Epithelial cell of proximal tubule (primary cell): ENCODE measurements around the gene FSCN2. TPM values are rescaled to one million over a fixed set of nuclear protein-coding genes. Genes with fewer than 3 reads are reported as not detected.
A peak's percentile ranks its signal among the peaks of the same experiment; 100 is the strongest.

Experiments
- DNase-seq: peaks from one replicate; pipeline ENCODE4 v3.0.0-alpha.2; 2011; ENCODE audit warnings: low read depth
- H3K4me3 ChIP-seq: 2 replicates; pipeline ENCODE4 v1.5.1; 2011; ENCODE audit warnings: low read depth, mild to moderate bottlenecking, low read length
- total RNA-seq: library from RNA; depleted of rRNA; stranded (reverse); fragments of >200 nt; gene quantifications from 2 replicates; pipeline ENCODE4 v1.2.3, GENCODE V29; 2015
- TF ChIP-seq, protein P1 (sequence below): conservative IDR thresholded peaks from 2 replicates; pipeline ENCODE4 v1.5.1; 2012; ENCODE audit warnings: low read depth, mild to moderate bottlenecking, low read length

The FSCN2 gene
- total RNA-seq, 1 donor from 2014 or later = not detected

DNA sequence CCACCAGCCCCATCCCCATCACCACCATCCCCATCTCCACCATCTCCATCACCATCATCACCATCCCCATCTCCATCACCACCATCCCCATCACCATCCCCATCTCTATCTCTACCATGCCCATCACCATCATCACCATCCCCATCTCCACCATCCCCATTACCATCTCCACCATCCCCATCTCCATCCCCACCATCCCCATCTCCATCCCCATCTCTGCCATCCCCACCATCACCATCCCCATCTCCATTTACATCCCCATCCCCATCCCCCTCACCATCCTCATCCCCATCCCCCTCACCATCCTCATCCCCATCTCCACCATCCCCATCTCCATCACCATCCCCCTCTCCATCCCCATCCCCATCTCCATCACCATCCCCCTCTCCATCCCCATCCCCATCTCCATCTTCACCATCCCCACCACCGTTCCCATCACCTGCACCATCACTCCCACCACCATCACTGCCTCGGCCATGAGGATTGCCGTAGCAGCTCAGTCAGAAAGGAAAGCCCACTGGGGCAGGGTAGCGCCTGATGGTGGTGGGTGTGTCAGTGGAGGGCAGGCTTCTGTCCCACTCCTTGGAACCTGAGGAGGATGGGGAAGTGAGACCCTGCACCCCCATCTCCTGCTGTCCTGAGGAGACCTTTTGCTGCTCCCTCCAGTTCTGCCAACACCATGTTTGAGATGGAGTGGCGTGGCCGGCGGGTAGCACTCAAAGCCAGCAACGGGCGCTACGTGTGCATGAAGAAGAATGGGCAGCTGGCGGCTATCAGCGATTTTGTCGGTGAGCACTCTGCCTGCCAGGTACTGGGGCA, 7.5 kb downstream of the FSCN2 start:
- TF ChIP-seq, protein P1, sequence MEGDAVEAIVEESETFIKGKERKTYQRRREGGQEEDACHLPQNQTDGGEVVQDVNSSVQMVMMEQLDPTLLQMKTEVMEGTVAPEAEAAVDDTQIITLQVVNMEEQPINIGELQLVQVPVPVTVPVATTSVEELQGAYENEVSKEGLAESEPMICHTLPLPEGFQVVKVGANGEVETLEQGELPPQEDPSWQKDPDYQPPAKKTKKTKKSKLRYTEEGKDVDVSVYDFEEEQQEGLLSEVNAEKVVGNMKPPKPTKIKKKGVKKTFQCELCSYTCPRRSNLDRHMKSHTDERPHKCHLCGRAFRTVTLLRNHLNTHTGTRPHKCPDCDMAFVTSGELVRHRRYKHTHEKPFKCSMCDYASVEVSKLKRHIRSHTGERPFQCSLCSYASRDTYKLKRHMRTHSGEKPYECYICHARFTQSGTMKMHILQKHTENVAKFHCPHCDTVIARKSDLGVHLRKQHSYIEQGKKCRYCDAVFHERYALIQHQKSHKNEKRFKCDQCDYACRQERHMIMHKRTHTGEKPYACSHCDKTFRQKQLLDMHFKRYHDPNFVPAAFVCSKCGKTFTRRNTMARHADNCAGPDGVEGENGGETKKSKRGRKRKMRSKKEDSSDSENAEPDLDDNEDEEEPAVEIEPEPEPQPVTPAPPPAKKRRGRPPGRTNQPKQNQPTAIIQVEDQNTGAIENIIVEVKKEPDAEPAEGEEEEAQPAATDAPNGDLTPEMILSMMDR = no peak
- no peak overlapping the region for H3K4me3 ChIP-seq
- no peak for DNase-seq

DNA sequence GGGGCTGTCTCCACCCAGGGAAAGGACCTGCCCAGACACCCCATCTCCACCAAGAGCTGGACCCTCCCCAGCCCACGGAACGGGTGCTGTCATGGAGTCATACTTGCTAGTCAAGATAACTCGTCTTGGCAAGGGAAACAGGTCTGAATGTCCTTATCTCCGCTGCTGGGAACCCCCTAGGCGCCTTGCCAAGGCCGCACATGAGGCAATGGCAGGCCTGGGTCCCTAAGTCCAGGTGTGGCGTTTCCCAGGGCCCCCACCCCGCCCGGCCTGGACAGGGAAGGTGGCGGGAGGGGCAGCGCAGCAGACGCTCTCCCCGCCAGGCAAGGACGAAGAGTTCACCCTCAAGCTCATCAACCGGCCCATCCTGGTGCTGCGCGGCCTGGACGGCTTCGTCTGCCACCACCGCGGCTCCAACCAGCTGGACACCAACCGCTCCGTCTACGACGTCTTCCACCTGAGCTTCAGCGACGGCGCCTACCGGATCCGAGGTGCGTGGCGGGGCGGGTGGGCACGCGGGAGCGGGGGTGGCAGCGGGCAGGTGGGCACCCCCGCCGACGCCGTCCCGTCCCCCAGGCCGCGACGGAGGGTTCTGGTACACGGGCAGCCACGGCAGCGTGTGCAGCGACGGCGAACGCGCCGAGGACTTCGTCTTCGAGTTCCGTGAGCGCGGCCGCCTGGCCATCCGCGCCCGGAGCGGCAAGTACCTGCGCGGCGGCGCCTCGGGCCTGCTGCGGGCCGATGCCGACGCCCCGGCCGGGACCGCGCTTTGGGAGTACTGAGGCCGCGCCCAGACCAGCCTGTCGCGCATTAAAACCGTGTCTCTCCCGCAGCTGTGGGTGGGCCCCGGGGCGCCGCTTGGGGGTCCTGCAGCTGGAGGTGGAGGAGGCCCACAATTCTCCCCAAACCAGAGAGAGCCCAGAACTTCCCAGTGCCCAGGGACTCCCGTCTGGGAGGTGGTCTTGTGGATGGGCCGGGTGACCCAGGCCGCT, 8.4 kb downstream of the FSCN2 start:
- DNase-seq = no peak
- TF ChIP-seq, protein P1 = no peak
- H3K4me3 ChIP-seq = no peak overlapping the region

DNA sequence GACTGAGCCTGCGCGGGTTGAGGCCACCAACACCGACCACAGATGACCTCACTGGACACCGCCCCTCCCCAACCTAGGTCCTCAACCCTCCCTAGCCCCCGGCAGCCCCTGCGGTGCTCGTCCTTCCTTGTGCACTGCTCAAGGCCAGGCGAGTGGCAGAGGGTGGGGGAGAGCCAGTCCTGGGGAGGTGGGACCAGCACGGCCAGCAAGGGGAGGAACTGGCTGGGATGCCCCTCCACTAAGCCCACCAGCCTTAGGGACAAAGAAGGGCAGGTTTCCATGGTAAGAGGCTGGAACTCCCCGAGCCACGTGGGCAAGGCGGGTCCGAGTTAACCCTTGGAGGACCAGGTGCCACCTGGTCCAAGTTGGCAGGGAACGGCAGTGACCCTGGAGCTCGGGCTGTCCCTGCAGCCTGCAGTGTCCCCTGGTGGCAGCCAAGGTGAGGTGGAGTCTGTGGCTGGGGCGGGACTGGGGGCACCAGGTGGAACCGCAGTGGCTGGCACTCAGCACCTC, 9.2 kb downstream of the FSCN2 start:
- no peak overlapping the region for H3K4me3 ChIP-seq
- DNase-seq = no peak
- TF ChIP-seq, protein P1 = peak; percentile 63

DNA sequence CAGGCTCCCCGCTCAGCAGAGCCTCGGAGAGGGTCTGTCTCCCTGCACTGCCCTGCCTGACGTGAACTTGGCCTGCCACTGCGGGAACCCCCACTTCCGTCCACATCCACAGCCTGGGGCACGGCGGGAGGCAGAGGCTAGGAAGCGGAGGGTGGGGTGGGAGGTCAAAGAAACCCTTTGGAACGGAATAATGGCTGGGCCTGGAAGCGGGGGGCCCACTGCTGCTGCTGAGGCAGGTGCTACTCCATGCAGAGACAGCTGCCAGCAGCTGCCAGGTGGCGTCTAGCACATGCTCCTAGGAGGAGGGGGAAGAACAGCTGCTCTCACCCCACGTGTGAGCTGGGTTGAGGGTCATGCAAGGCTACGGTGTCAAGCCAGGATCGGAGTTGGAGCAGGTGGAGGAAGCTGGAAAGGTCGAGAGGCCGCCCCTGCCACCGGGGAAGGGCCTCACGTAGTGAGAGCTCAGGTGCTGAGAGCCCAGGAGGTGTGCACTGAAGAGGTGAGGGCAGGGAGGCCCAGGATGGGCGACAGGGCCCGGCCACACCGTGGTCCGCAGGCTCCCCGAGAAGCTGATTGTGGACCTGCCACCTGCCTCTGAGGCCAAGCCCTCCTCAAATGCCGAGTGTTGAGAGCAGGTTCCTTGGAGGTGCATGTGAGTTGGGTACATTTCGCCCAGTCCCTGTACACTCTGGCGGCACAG, 9.8 kb downstream of the FSCN2 start:
- TF ChIP-seq, protein P1 = no peak
- H3K4me3 ChIP-seq = no peak overlapping the region
- no peak for DNase-seq

DNA sequence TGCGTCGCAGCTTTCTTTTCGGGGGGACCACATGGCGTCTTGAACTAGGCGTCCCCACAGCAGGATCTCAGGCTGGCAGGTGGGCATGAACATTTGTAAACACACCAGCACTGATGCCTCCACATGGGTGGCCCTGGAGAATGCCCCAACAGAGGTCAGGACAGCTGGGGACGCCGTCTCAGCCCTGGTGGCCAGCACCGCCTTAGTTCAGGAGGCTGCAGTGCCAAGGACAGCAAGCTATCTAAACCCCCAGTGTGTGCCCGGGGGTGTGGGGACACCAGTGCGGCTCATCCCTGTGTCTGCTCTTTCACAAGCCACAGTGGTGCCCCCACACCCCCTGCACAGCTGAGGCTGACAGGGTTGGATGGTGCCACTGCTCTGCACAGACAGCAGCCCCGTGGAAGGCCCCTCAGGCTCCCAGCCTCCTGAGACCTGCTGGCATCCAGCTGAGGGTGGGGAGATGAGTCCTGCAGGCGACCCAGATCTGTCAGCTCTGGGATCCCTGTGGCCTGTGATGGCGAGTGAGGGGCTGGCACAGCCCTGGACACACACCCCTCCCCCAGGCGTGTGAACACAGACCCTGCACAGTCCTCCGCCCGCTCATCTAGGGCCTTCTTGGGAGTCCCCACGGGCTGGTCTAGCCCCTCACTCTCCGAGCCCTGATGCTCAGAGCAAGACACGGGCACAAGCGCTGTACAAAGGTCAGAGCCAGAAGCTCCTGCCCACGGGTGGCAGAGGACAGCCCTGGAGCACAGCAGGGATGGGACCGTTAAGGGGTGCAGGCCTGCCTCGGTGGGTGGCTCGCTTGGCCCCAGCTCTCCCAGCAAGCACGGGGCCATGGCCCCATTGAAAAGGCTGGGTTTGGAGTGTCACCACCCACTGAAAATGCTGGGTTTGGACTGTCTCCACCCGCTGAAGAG, 10.7 kb downstream of the FSCN2 start:
- no peak overlapping the region for H3K4me3 ChIP-seq
- no peak for DNase-seq
- TF ChIP-seq, protein P1 = no peak

DNA sequence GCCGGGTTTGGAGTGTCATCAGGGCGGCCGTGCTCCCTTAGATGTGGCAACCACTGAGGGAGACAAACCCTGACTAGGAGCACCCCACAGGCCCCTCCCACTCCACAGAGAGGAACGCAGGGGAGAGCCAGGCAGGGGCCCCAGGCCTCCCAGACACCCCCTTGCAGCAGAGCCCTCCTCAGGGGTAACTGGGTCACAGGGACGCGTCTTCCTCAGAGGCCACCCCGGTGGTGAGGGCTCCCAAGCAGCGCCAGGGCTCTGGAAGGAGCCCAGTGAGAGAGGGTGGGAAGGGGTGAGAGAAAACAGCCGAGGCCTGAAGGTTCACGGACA, 11.4 kb downstream of the FSCN2 start:
- no peak for DNase-seq
- TF ChIP-seq, protein P1 = no peak
- H3K4me3 ChIP-seq = no peak overlapping the region
